Mucosa of descending colon (tissue), 3 donors: ENCODE measurements around the gene WDR31. TPM values are rescaled to one million over a fixed set of nuclear protein-coding genes. Genes with fewer than 3 reads are reported as not detected.

Experiments used
- ATAC-seq: fragments of 200-7000 bp; cut with Tn5 transposase; one replicate; pipeline ENCODE4 v1.9.1; 2020; ENCODE audit warnings: mild to moderate bottlenecking, moderate library complexity
- DNase-seq, 3 donors: peaks; one replicate each; pipeline ENCODE4 v3.0.0-alpha.2; 2020
- H3K36me3 ChIP-seq: fragments of 200-600 bp; one replicate; pipeline ENCODE4 v1.8.0; 2021; ENCODE audit warnings: low read depth, mild to moderate bottlenecking
- H3K4me1 ChIP-seq: fragments of 200-600 bp; one replicate; pipeline ENCODE4 v1.8.0; 2021; ENCODE audit warnings: low read depth, mild to moderate bottlenecking
- H3K4me3 ChIP-seq: fragments of 200-600 bp; one replicate; pipeline ENCODE4 v1.8.0; 2021; ENCODE audit warnings: mild to moderate bottlenecking
- H3K9me3 ChIP-seq: fragments of 200-600 bp; one replicate; pipeline ENCODE4 v1.8.0; 2021; ENCODE audit warnings: mild to moderate bottlenecking
- CTCF ChIP-seq: fragments of 200-600 bp; IDR thresholded peaks from one replicate; pipeline ENCODE4 v1.8.0; 2022; ENCODE audit warnings: antibody characterized with exemption, mild to moderate bottlenecking
- intact Hi-C, 2 donors: fragments of 100-400 bp; cut with DNase I in 1 of 2; cut with micrococcal nuclease in 1 of 2; formaldehyde crosslinking; loops; one replicate each; pipeline versions ENCODE4 v1.11.0 to v1.11.1; 2022; cut with DNase I, micrococcal nuclease
- total RNA-seq, 3 donors: library from RNA; stranded (reverse); fragmentation: NEBNext Ultra II Directional in 2 of 3; extraction: Animal tissue kit (Norgen Biotek cat#: 25700) in 2 of 3; gene quantifications; one replicate each; pipeline versions ENCODE4 v1.2.1 to v1.2.4, GENCODE V29; 2021 to 2023
- donor health status: DM: no; HTN: no; CAD: no; lungs with moderate emphysema.
- donor health status: DM: no; HTN: no; CAD: no.
- donor health status: DM: no; HTN: yes; CAD: no.

The WDR31 gene
- total RNA-seq, 3 donors from 2014 or later: 2.6 to 4.6 (median 3.3) TPM

- TF ChIP-seq CTCF: no peak
- DNase-seq: no peak
- Histone ChIP-seq H3K36me3 (no peaks in the 10 kb centered on the region), H3K4me1 (peaks cover 10% of the 10 kb centered on the region), H3K9me3 (no peaks in the 10 kb centered on the region), H3K4me3 (no peak overlapping the region)
- intact Hi-C loops: no loop called here
- no peak for ATAC-seq
Measured at GRCh38 chr9:113352411-113352810, 12.3 kb upstream of the WDR31 start.

GRCh38 chr9:113352006-113352405 is 11.9 kb upstream of the WDR31 start:
- no peaks in the 10 kb centered on the region for H3K9me3 ChIP-seq
- H3K36me3 ChIP-seq: no peaks in the 10 kb centered on the region
- peaks cover 14% of the 10 kb centered on the region for H3K4me1 ChIP-seq
- ATAC-seq (no peak), DNase-seq (no peak)
- intact Hi-C loops: no loop called here
- no peak for TF ChIP-seq CTCF
- H3K4me3 ChIP-seq: no peak overlapping the region

- DNase-seq (no peak), ATAC-seq (peak; percentile 11)
- intact Hi-C loops: no loop called here
- TF ChIP-seq CTCF: no peak
- Histone ChIP-seq H3K36me3 (no peaks in the 10 kb centered on the region), H3K9me3 (no peaks in the 10 kb centered on the region), H3K4me3 (no peak overlapping the region), H3K4me1 (peaks cover 15% of the 10 kb centered on the region)
Measured at GRCh38 chr9:113350937-113351336, 10.9 kb upstream of the WDR31 start.

- DNase-seq (peak in 1 of 3 donors; percentile 60), ATAC-seq (peak; percentile 19)
- peaks cover 15% of the 10 kb centered on the region for H3K4me1 ChIP-seq
- H3K9me3 ChIP-seq: no peaks in the 10 kb centered on the region
- intact Hi-C loops: no loop called here
- H3K36me3 ChIP-seq: no peaks in the 10 kb centered on the region
- no peak overlapping the region for H3K4me3 ChIP-seq
- no peak for TF ChIP-seq CTCF
Measured at GRCh38 chr9:113350107-113350661, 10.1 kb upstream of the WDR31 start.

GRCh38 chr9:113349445-113350094 is 9.5 kb upstream of the WDR31 start, which contains the start of gene BSPRY:
Gene BSPRY (plus strand): TSS chr9:113349541. CDS start chr9:113349580, 39 bp downstream.
- Histone ChIP-seq H3K4me1 (peaks cover 20% of the 10 kb centered on the region), H3K36me3 (no peaks in the 10 kb centered on the region), H3K9me3 (no peaks in the 10 kb centered on the region), H3K4me3 (peak within 1 kb of the TSS; percentile 46)
- peak; percentile 81 for ATAC-seq
- intact Hi-C loops: no loop called here
- no peak for TF ChIP-seq CTCF
- DNase-seq: peak; percentile 60 to 74 (median 70)
